Omental fat pad (tissue), 4 donors: ENCODE results near the gene GNB3. TPM values are rescaled to one million over a fixed set of nuclear protein-coding genes. Genes with fewer than 3 reads are reported as not detected.
"Not testable (repeated sequence)": the region's sequence is repeated elsewhere in the genome, so short reads cannot be mapped to it uniquely, and the experiment has no call there.

Experiments
- ATAC-seq: fragments of 150-250 bp; one replicate; pipeline ENCODE4 v1.9.1; 2016; ENCODE audit warnings: mild to moderate bottlenecking, moderate library complexity; ENCODE audit not compliant: low FRiP score
- DNase-seq: peaks from one replicate; pipeline ENCODE4 v3.0.0-alpha.2; 2019; ENCODE audit warnings: low spot score
- CTCF ChIP-seq, 3 donors: fragments of 450-650 bp; IDR thresholded peaks; one replicate each; pipeline ENCODE4 v1.5.1; 2016 to 2017; ENCODE audit warnings: antibody characterized with exemption in 3 of 3, mild to moderate bottlenecking in 3 of 3, moderate library complexity in 2 of 3
- total RNA-seq, 4 donors: library from RNA; depleted of rRNA; stranded (reverse); fragments of >200 nt; gene quantifications; one replicate each; pipeline ENCODE4 v1.1.0, GENCODE V29; 2016

The GNB3 gene
- total RNA-seq, 4 donors from 2014 or later = 0.25 to 2.0 (median 0.48) TPM; not detected in 1

GRCh38 chr12:6866163-6866919 lies 25.6 kb downstream of the GNB3 start:
- no peak for ATAC-seq
- no peak for DNase-seq
- no peak for TF ChIP-seq CTCF (IDR thresholded peaks at IDR 0.05)

- ATAC-seq (peak; percentile 1), DNase-seq (no peak)
- TF ChIP-seq CTCF (IDR thresholded peaks at IDR 0.05) = no peak
These were observed 26.2 kb downstream of the GNB3 start for GRCh38 chr12:6866920-6867412.

- TF ChIP-seq CTCF (IDR thresholded peaks at IDR 0.05) = no peak
- DNase-seq (peak; percentile 41), ATAC-seq (peak; percentile 79)
These were observed 26.9 kb downstream of the GNB3 start, which contains the start of gene TPI1 for GRCh38 chr12:6867413-6868210. Gene TPI1, plus strand, starts transcription at chr12:6867531. Its CDS starts 36 bp downstream, at chr12:6867567.

GRCh38 chr12:6868211-6869048 lies 27.7 kb downstream of the GNB3 start:
- DNase-seq (no peak), ATAC-seq (no peak)
- no peak for TF ChIP-seq CTCF (IDR thresholded peaks at IDR 0.05)

- peak in 2 of 3 donors; percentile 51 to 75 for TF ChIP-seq CTCF (IDR thresholded peaks at IDR 0.05)
- peak; percentile 0 for ATAC-seq
- DNase-seq = peak; percentile 70
These were observed 28.6 kb downstream of the GNB3 start for GRCh38 chr12:6869049-6870021.

- not testable (repeated sequence) for DNase-seq, ATAC-seq
These were observed 29.6 kb downstream of the GNB3 start for GRCh38 chr12:6870304-6870703.
